H1 (cell line): ENCODE measurements around the gene RAB44. TPM values are rescaled to one million over a fixed set of nuclear protein-coding genes. Genes with fewer than 3 reads are reported as not detected.
A peak's percentile ranks its signal among the peaks of the same experiment; 100 is the strongest.

Experiments used
- CTCF ChIA-PET: fragments of 300-600 bp; sonication (Branson Sonifier 250); formaldehyde crosslinking; loops from one replicate; lab custom pipeline; 2021; ENCODE audit not compliant: partially characterized antibody; lab: Charles Lee
- POLR2A ChIA-PET: fragments of 300-600 bp; sonication (Branson Sonifier 250); formaldehyde crosslinking; loops from one replicate; lab custom pipeline; 2021; ENCODE audit warnings: inconsistent platforms; ENCODE audit not compliant: partially characterized antibody; lab: Charles Lee
- DNase-seq, 2 experiments: peaks; one replicate each; pipeline versions ENCODE4 v3.0.0 to v3.0.0-alpha.2; 2010 to 2022; ENCODE audit warnings: low spot score in 2 of 2, low read depth in 1 of 2, mixed read lengths in 1 of 2
- FAIRE-seq: peaks from 2 replicates; lab custom pipeline; 2011; peaks lifted over from hg19 to GRCh38; lab: Jason Lieb, UNC
- H2AFZ ChIP-seq: 2 replicates; pipeline ENCODE4 v1.8.1; 2012; ENCODE audit warnings: low read length, inconsistent platforms
- H2AK5ac ChIP-seq: 2 replicates; pipeline ENCODE4 v1.6.1; 2013; ENCODE audit warnings: low read depth, low read length
- H2BK120ac ChIP-seq: replicated peaks from 2 replicates; pipeline ENCODE3; 2013; ENCODE audit warnings: low read depth, low read length, inconsistent platforms
- H2BK12ac ChIP-seq: 2 replicates; pipeline ENCODE4 v1.6.1; 2013; ENCODE audit warnings: low read depth, low read length
- H2BK15ac ChIP-seq: 2 replicates; pipeline ENCODE4 v1.6.1; 2013; ENCODE audit warnings: low read length
- H2BK20ac ChIP-seq: 2 replicates; pipeline ENCODE4 v1.6.1; 2013; ENCODE audit warnings: low read length
- H2BK5ac ChIP-seq: 2 replicates; pipeline ENCODE4 v1.6.1; 2013; ENCODE audit warnings: low read depth, low read length
- H3K14ac ChIP-seq: 2 replicates; pipeline ENCODE4 v1.6.1; 2013; ENCODE audit warnings: inconsistent platforms; ENCODE audit not compliant: insufficient read length
- H3K18ac ChIP-seq: 2 replicates; pipeline ENCODE4 v1.6.1; 2013; ENCODE audit warnings: low read length; ENCODE audit errors: extremely low read depth
- H3K23ac ChIP-seq: 2 replicates; pipeline ENCODE4 v1.6.1; 2013; ENCODE audit warnings: inconsistent platforms; ENCODE audit not compliant: insufficient read length
- H3K23me2 ChIP-seq: 2 replicates; pipeline ENCODE4 v1.6.1; 2013; ENCODE audit warnings: low read depth, low read length
- H3K27ac ChIP-seq: 2 replicates; pipeline ENCODE4 v1.6.1; 2011; ENCODE audit warnings: low read depth, low read length, inconsistent platforms
- H3K27me3 ChIP-seq, 4 experiments: replicated peaks in 1 of 4; 1 replicate in 1 of 4; 2 replicates in 3 of 4; pipeline versions ENCODE4 v1.6.1 to v1.8.1; 2011 to 2013; ENCODE audit warnings: low read length in 3 of 4, mild to moderate bottlenecking in 3 of 4, inconsistent platforms in 2 of 4, mixed read lengths in 2 of 4, moderate library complexity in 1 of 4; ENCODE audit not compliant: control insufficient read depth in 3 of 4, insufficient read depth in 3 of 4; ENCODE audit errors: extremely low read depth in 1 of 4
- H3K36me3 ChIP-seq, 4 experiments: 2 replicates each; pipeline versions ENCODE4 v1.6.1 to v1.8.1; 2011 to 2013; ENCODE audit warnings: mild to moderate bottlenecking in 4 of 4, low read length in 3 of 4, moderate library complexity in 2 of 4, control low read depth in 1 of 4, inconsistent platforms in 1 of 4; ENCODE audit not compliant: insufficient read depth in 4 of 4, control insufficient read depth in 2 of 4
- H3K4ac ChIP-seq: replicated peaks from 2 replicates; pipeline ENCODE3; 2013; ENCODE audit warnings: low read length, low read depth, mixed read lengths, inconsistent platforms; ENCODE audit not compliant: insufficient read length
- H3K4me1 ChIP-seq, 4 experiments: replicated peaks in 1 of 4; 1 replicate in 1 of 4; 2 replicates in 3 of 4; pipeline versions ENCODE4 v1.6.1 to v1.8.1; 2011 to 2013; ENCODE audit warnings: low read length in 3 of 4, inconsistent platforms in 2 of 4, mixed read lengths in 1 of 4; ENCODE audit not compliant: insufficient read depth in 4 of 4, control insufficient read depth in 3 of 4
- H3K4me2 ChIP-seq, 2 experiments: 2 replicates each; pipeline versions ENCODE4 v1.6.1 to v1.8.1; 2011 to 2013; ENCODE audit warnings: low read depth in 2 of 2, low read length in 2 of 2, control low read depth in 1 of 2, inconsistent platforms in 1 of 2, mild to moderate bottlenecking in 1 of 2; ENCODE audit not compliant: insufficient read depth in 1 of 2
- H3K4me3 ChIP-seq, 4 experiments: fragments of 200-600, 300-600 bp in 1 of 4; sonication (generic), shearing (Covaris generic), sonication (Bioruptor Twin) in 1 of 4; 2 replicates each; pipeline versions ENCODE4 v1.5.1 to v1.8.1; 2011 to 2016; ENCODE audit warnings: low read length in 4 of 4, low read depth in 3 of 4, control low read depth in 2 of 4, inconsistent platforms in 2 of 4, mild to moderate bottlenecking in 2 of 4, mixed read lengths in 1 of 4, moderate library complexity in 1 of 4; ENCODE audit not compliant: insufficient read depth in 2 of 4; ENCODE audit errors: extremely low read depth in 1 of 4
- H3K56ac ChIP-seq: replicated peaks from 2 replicates; pipeline ENCODE3; 2013; ENCODE audit warnings: low read depth, mild to moderate bottlenecking, mixed read lengths, low read length, inconsistent platforms; ENCODE audit not compliant: insufficient read length
- H3K79me1 ChIP-seq: 2 replicates; pipeline ENCODE4 v1.6.1; 2013; ENCODE audit warnings: low read depth, low read length, control low read depth
- H3K79me2 ChIP-seq, 2 experiments: 2 replicates each; pipeline versions ENCODE4 v1.6.1 to v1.8.1; 2012 to 2013; ENCODE audit warnings: low read length in 2 of 2, mild to moderate bottlenecking in 2 of 2, inconsistent platforms in 1 of 2; ENCODE audit not compliant: insufficient read depth in 2 of 2, control insufficient read depth in 1 of 2
- H3K9ac ChIP-seq, 4 experiments: replicated peaks in 1 of 4; 1 replicate in 1 of 4; 2 replicates in 3 of 4; pipeline versions ENCODE4 v1.6.1 to v1.8.1; 2011 to 2013; ENCODE audit warnings: low read depth in 3 of 4, low read length in 3 of 4, control low read depth in 2 of 4, mild to moderate bottlenecking in 2 of 4, moderate library complexity in 2 of 4, inconsistent platforms in 1 of 4; ENCODE audit errors: extremely low read depth in 1 of 4
- H3K9me3 ChIP-seq, 2 experiments: 2 replicates each; pipeline versions ENCODE4 v1.6.1 to v1.8.1; 2012 to 2013; ENCODE audit warnings: mild to moderate bottlenecking in 2 of 2, moderate library complexity in 2 of 2, control low read depth in 1 of 2, inconsistent platforms in 1 of 2, low read depth in 1 of 2, low read length in 1 of 2, mixed read lengths in 1 of 2; ENCODE audit not compliant: insufficient read depth in 2 of 2
- H4K20me1 ChIP-seq, 2 experiments: replicated peaks in 1 of 2; 2 replicates each; pipeline versions ENCODE3 to v1.8.1; 2011 to 2013; ENCODE audit warnings: inconsistent platforms in 2 of 2, low read length in 2 of 2, mild to moderate bottlenecking in 1 of 2; ENCODE audit not compliant: insufficient read depth in 2 of 2, control insufficient read depth in 1 of 2
- H4K5ac ChIP-seq: 2 replicates; pipeline ENCODE4 v1.6.1; 2013; ENCODE audit warnings: low read length, low read depth, mixed read lengths, inconsistent platforms; ENCODE audit not compliant: insufficient read length
- H4K8ac ChIP-seq: 2 replicates; pipeline ENCODE4 v1.8.0; 2013; ENCODE audit warnings: mild to moderate bottlenecking, moderate library complexity, low read length, inconsistent platforms; ENCODE audit not compliant: insufficient read depth; ENCODE audit errors: extremely low read depth
- H4K91ac ChIP-seq: replicated peaks from 2 replicates; pipeline ENCODE3; 2013; ENCODE audit warnings: low read length, mixed read lengths, inconsistent platforms; ENCODE audit not compliant: insufficient read length
- ASH2L ChIP-seq: fragments of 200-600, 300-600 bp; sonication (generic); IDR thresholded peaks from one replicate; pipeline ENCODE4 v1.7.1; 2017; ENCODE audit warnings: low read length
- CTBP2 ChIP-seq: IDR thresholded peaks from 2 replicates; pipeline ENCODE4 v1.7.0; 2011; ENCODE audit warnings: borderline replicate concordance, mild to moderate bottlenecking, moderate library complexity, mixed read lengths, low read length; ENCODE audit not compliant: insufficient read depth, insufficient read length
- EGR1 ChIP-seq: IDR thresholded peaks from 2 replicates; pipeline ENCODE4 v1.6.1; 2011; ENCODE audit warnings: low read depth, low read length, borderline replicate concordance
- GABPA ChIP-seq: IDR thresholded peaks from 2 replicates; pipeline ENCODE4 v1.6.1; 2011; ENCODE audit warnings: mild to moderate bottlenecking, low read length, moderate library complexity, borderline replicate concordance; ENCODE audit not compliant: insufficient read depth
- HDAC6 ChIP-seq: IDR thresholded peaks from one replicate; pipeline ENCODE4 v1.7.1; 2012; ENCODE audit warnings: low read depth, mild to moderate bottlenecking, inconsistent platforms, low read length, moderate library complexity
- KDM5A ChIP-seq: fragments of 200-600 bp; IDR thresholded peaks from 2 replicates; pipeline ENCODE4 v1.7.1; 2012; ENCODE audit warnings: mild to moderate bottlenecking, low read length, inconsistent platforms, mixed read lengths
- POU5F1 ChIP-seq: IDR thresholded peaks from 2 replicates; pipeline ENCODE4 v1.6.1; 2011; ENCODE audit warnings: low read depth, mild to moderate bottlenecking, low read length, moderate library complexity
- SIRT6 ChIP-seq: IDR thresholded peaks from one replicate; pipeline ENCODE4 v1.7.1; 2012; ENCODE audit warnings: low read length, inconsistent platforms
- TEAD4 ChIP-seq: IDR thresholded peaks from 2 replicates; pipeline ENCODE4 v1.6.1; 2012; ENCODE audit warnings: low read depth, low read length, inconsistent platforms, mixed read lengths
- WGBS, 2 experiments: shearing (Covaris generic) in 1 of 2; methylation state at CpG; one replicate each; pipeline versions ENCODE4 v1.1.6 to v1.1.7; 2013 to 2015; ENCODE audit warnings: low lambda C conversion rate in 2 of 2, mixed read lengths in 2 of 2, inconsistent platforms in 1 of 2, low coverage in 1 of 2, missing lambda C conversion rate in 1 of 2; ENCODE audit not compliant: insufficient replicate concordance in 2 of 2, insufficient coverage in 1 of 2, insufficient read length in 1 of 2; ENCODE audit errors: extremely low coverage in 1 of 2, missing lambda C conversion rate in 1 of 2; 5-methylcytosine and 5-hydroxymethylcytosine counted together
- polyA plus RNA-seq, 7 experiments: library from polyadenylated mRNA; depleted of rRNA in 3 of 7; stranded (reverse) in 5 of 7; unstranded in 2 of 7; fragments of >200 nt in 5 of 7; fragments of 200-250 nt in 2 of 7; gene quantifications; 1 replicate in 5 of 7; 2 replicates in 1 of 7; 4 replicates in 1 of 7; pipeline versions ENCODE4 v1.2.1 to v1.2.3, GENCODE V29; 2011 to 2013; ENCODE audit warnings: missing spikeins in 2 of 7, mixed read lengths in 2 of 7
- total RNA-seq: library from RNA; stranded (reverse); fragmentation: NEBNext Ultra II Directional; extraction: Animal tissue kit (Norgen Biotek cat#: 25700); gene quantifications from 2 replicates; pipeline ENCODE4 v1.2.1, GENCODE V29; 2021
- TF ChIP-seq, protein P1 (sequence below): IDR thresholded peaks from 2 replicates; pipeline ENCODE4 v1.6.1; 2012; ENCODE audit warnings: inconsistent platforms
- TF ChIP-seq, protein P2 (sequence below): IDR thresholded peaks from 2 replicates; pipeline ENCODE4 v1.6.1; 2011; ENCODE audit warnings: low read depth, mild to moderate bottlenecking, low read length; ENCODE audit not compliant: insufficient read depth

The RAB44 gene
- total and polyA plus RNA-seq, 2 of the 8 experiments (the other 6 are each of a cell fraction or from before 2014, with no cell fraction given) = 0.02 TPM; not detected in 1

DNA sequence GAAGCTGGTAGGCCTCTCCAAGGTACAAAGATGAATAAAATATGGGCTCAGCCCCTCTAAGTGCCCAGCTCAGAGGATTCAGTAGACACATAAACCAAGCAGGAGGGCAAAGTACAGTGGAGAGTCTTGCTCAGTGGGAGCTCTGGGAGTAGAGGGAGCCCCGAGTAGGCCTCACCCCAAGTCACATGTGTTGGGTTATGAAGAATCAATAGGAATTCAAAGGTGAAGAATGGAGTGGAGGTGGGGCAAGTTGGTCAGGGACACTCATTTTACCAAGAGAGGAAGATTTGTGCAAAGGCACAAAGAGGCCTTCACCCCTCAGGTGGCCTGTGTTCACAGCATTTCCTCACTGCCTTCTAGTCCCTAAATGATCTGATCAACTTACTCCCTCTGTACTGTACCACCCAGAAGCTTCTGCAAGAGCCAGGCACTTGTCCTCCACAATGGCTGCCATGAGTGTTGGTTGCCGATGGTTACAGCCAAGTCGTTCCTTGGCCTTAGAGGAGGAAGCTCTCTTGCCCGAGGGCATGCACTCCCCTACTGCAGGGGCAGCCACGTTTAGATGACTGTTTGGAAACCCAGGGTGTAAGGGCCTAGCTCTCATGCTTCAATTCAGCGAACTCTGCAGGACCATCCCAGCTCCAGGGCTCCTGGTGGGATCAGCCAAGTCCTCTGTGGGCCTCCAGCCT, 25.8 kb upstream of the RAB44 start:
- H3K79me1 ChIP-seq = no peaks in the 10 kb centered on the region
- no peak for FAIRE-seq
- H4K91ac ChIP-seq = no peak overlapping the region
- peak overlapping the region; percentile 6; the same call in 1 of the 2 replicates for H2BK12ac ChIP-seq
- H3K79me2 ChIP-seq = no peaks in the 10 kb centered on the region
- H2AFZ ChIP-seq = no peak overlapping the region
- no peak overlapping the region; a peak in 1 of 7 replicates for H3K9ac ChIP-seq
- no peak overlapping the region for H3K23ac ChIP-seq
- CTCF ChIA-PET = interaction anchor here (0.7 to 4.1 kb wide), 4 partner anchors 11 to 94 kb away, joined by 3 to 16 read pairs (median 4); no protein-coding TSS in a partner anchor
- no peak overlapping the region for H3K27ac ChIP-seq
- no peaks in the 10 kb centered on the region for H4K20me1 ChIP-seq
- peaks cover 2% of the 10 kb centered on the region; the same call in 1 of the 2 replicates for H3K23me2 ChIP-seq
- 82% methylated on average over 6 of the region's 6 CpGs; no CpG with 5 or more reads in 1 of the 2 experiments for WGBS, 2 experiments
- H3K9me3 ChIP-seq = no peaks in the 10 kb centered on the region
- POLR2A ChIA-PET = interaction anchor here (1.3 to 10.6 kb wide), 2 partner anchors 6 to 11 kb away, joined by 4 to 109 read pairs; no protein-coding TSS in a partner anchor
- no peak overlapping the region; the same call in 1 of the 2 replicates for H3K18ac ChIP-seq
- H3K14ac ChIP-seq = no peak overlapping the region
- no peaks in the 10 kb centered on the region for H3K36me3 ChIP-seq
- H2BK20ac ChIP-seq = peak overlapping the region; percentile 74; the same call in 1 of the 2 replicates
- H4K8ac ChIP-seq = no peak overlapping the region
- H4K5ac ChIP-seq = no peak overlapping the region
- H3K4me3 ChIP-seq = no peak overlapping the region
- no peak for DNase-seq
- H2AK5ac ChIP-seq = peak overlapping the region; percentile 56; the same call in 1 of the 2 replicates
- H3K4ac ChIP-seq = no peak overlapping the region
- H2BK15ac ChIP-seq = no peak overlapping the region; the same call in 1 of the 2 replicates
- no peaks in the 10 kb centered on the region for H3K27me3 ChIP-seq
- no peak overlapping the region for H3K56ac ChIP-seq
- peak overlapping the region; percentile 7 for H2BK120ac ChIP-seq
- peak overlapping the region; percentile 45; the same call in 1 of the 2 replicates for H2BK5ac ChIP-seq
- peaks cover 2 to 16% (median 13%) of the 10 kb centered on the region in 4 experiments for H3K4me1 ChIP-seq
- H3K4me2 ChIP-seq = no peak overlapping the region
- TF ChIP-seq KDM5A (no peak), HDAC6 (no peak), ASH2L (no peak), SIRT6 (no peak), GABPA (no peak), TEAD4 (no peak), EGR1 (no peak), POU5F1 (no peak), CTBP2 (no peak)
- TF ChIP-seq, protein P1, sequence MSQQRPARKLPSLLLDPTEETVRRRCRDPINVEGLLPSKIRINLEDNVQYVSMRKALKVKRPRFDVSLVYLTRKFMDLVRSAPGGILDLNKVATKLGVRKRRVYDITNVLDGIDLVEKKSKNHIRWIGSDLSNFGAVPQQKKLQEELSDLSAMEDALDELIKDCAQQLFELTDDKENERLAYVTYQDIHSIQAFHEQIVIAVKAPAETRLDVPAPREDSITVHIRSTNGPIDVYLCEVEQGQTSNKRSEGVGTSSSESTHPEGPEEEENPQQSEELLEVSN = no peak
- TF ChIP-seq, protein P2, sequence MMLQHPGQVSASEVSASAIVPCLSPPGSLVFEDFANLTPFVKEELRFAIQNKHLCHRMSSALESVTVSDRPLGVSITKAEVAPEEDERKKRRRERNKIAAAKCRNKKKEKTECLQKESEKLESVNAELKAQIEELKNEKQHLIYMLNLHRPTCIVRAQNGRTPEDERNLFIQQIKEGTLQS = no peak
